AG04449 (cell line): ENCODE results near the gene GALNT18.

ENCODE experiments used
- CTCF ChIA-PET: fragments of 350-600 bp; formaldehyde crosslinking; extraction: SDS; loops from one replicate; lab custom pipeline; 2021; ENCODE audit warnings: antibody characterized with exemption; lab: Yijun Ruan, JAX
- POLR2A ChIA-PET: fragments of 400-600, 350-600 bp; formaldehyde crosslinking; extraction: SDS; loops from one replicate; lab custom pipeline; 2020; ENCODE audit warnings: antibody characterized with exemption, inconsistent platforms; lab: Yijun Ruan, JAX
- DNase-seq: peaks from one replicate; pipeline ENCODE4 v3.0.0-alpha.2; 2010; ENCODE audit warnings: low read depth, low spot score
- H3K4me3 ChIP-seq: 2 replicates; pipeline ENCODE4 v1.5.1; 2011; ENCODE audit warnings: low read depth, mild to moderate bottlenecking, control low read depth, low read length
- CTCF ChIP-seq: IDR thresholded peaks from one replicate; pipeline ENCODE4 v1.5.1; 2011; ENCODE audit warnings: mild to moderate bottlenecking, moderate library complexity, low read length, control low read depth, inconsistent platforms; ENCODE audit not compliant: insufficient read depth; ENCODE audit errors: missing control alignments

The GALNT18 gene

GRCh38 chr11:11335043-11335442 is 286.8 kb downstream of the GALNT18 start:
- no peak for DNase-seq
- ChIA-PET POLR2A (no interaction called here), CTCF (no interaction called here)
- no peak overlapping the region for H3K4me3 ChIP-seq
- TF ChIP-seq CTCF: no peak

GRCh38 chr11:11334607-11335006 is 287.2 kb downstream of the GALNT18 start:
- CTCF ChIA-PET: no interaction called here
- no peak for TF ChIP-seq CTCF
- DNase-seq: no peak
- POLR2A ChIA-PET: no interaction called here
- no peak overlapping the region for H3K4me3 ChIP-seq

- no peak for DNase-seq
- ChIA-PET POLR2A (no interaction called here), CTCF (no interaction called here)
- no peak for TF ChIP-seq CTCF
- no peak overlapping the region for H3K4me3 ChIP-seq
Observed at GRCh38 chr11:11332141-11332710, 289.6 kb downstream of the GALNT18 start.

- CTCF ChIA-PET: interaction anchor here (1.5 kb wide), 1 partner anchor 458 kb away, joined by 4 read pairs; no protein-coding TSS in a partner anchor
- no peak for TF ChIP-seq CTCF
- no peak for DNase-seq
- no peak overlapping the region for H3K4me3 ChIP-seq
- POLR2A ChIA-PET: no interaction called here
Observed at GRCh38 chr11:11329062-11329806, 292.6 kb downstream of the GALNT18 start.

GRCh38 chr11:11324090-11324489 is 297.7 kb downstream of the GALNT18 start:
- TF ChIP-seq CTCF: no peak
- no peak overlapping the region for H3K4me3 ChIP-seq
- POLR2A ChIA-PET: no interaction called here
- CTCF ChIA-PET: no interaction called here
- no peak for DNase-seq

GRCh38 chr11:11322101-11322500 is 299.7 kb downstream of the GALNT18 start:
- POLR2A ChIA-PET: no interaction called here
- TF ChIP-seq CTCF: no peak
- no peak for DNase-seq
- H3K4me3 ChIP-seq: no peak overlapping the region
- CTCF ChIA-PET: no interaction called here
